Cardiac muscle cell (in vitro differentiated cells and primary cell): Measurements from ENCODE around the gene ITSN1. TPM values are rescaled to one million over a fixed set of nuclear protein-coding genes. Genes with fewer than 3 reads are reported as not detected.
A peak's percentile ranks its signal among the peaks of the same experiment; 100 is the strongest.

ENCODE experiments used
- DNase-seq, 2 donors: peaks; one replicate each; pipeline versions ENCODE4 v3.0.0 to v3.0.0-alpha.2; 2010 to 2017; ENCODE audit warnings: low read depth in 1 of 2, low spot score in 1 of 2
- H3K27ac ChIP-seq: fragments of 200-600 bp; sonication (generic); 2 replicates; pipeline ENCODE4 v1.5.1; 2016
- H3K27me3 ChIP-seq: fragments of 200-600 bp; sonication (generic); 2 replicates; pipeline ENCODE4 v1.6.0; 2016; ENCODE audit warnings: control low read depth
- H3K36me3 ChIP-seq: fragments of 200-600 bp; sonication (generic); 2 replicates; pipeline ENCODE4 v1.5.1; 2016; ENCODE audit warnings: control low read depth
- H3K4me1 ChIP-seq: fragments of 200-600 bp; sonication (generic); 2 replicates; pipeline ENCODE4 v1.8.1; 2017; ENCODE audit warnings: low read depth, mild to moderate bottlenecking, mixed run types
- H3K4me3 ChIP-seq: fragments of 200-600 bp; sonication (generic); 2 replicates; pipeline ENCODE4 v1.5.1; 2016; ENCODE audit warnings: mild to moderate bottlenecking
- H3K9me3 ChIP-seq: fragments of 200-600 bp; sonication (generic); 2 replicates; pipeline ENCODE4 v1.5.1; 2017; ENCODE audit warnings: low read depth, mild to moderate bottlenecking, control low read depth
- polyA plus RNA-seq: library from polyadenylated mRNA; unstranded; fragments of >200 nt; fragmentation: Nextera tagmentation; extraction: Ambion mirVana; gene quantifications from 2 replicates; pipeline ENCODE4 v1.2.1, GENCODE V29; 2016
- total RNA-seq: library from RNA; depleted of rRNA; stranded (reverse); fragments of >200 nt; gene quantifications from 2 replicates; pipeline ENCODE4 v1.2.3, GENCODE V29; 2016
- TF ChIP-seq, protein P1 (sequence below): IDR thresholded peaks from 2 replicates; pipeline ENCODE4 v1.5.1; 2012; ENCODE audit warnings: low read depth, mild to moderate bottlenecking, low read length

The ITSN1 gene
- total and polyA plus RNA-seq, 2 experiments from 2014 or later, result 92.4 to 125 TPM

- Histone ChIP-seq H3K36me3 (no peaks in the 10 kb centered on the region), H3K27me3 (no peaks in the 10 kb centered on the region), H3K4me3 (no peak overlapping the region), H3K4me1 (peaks cover 18% of the 10 kb centered on the region), H3K27ac (no peak overlapping the region), H3K9me3 (peaks cover 2% of the 10 kb centered on the region)
- no peak for DNase-seq
- TF ChIP-seq, protein P1, sequence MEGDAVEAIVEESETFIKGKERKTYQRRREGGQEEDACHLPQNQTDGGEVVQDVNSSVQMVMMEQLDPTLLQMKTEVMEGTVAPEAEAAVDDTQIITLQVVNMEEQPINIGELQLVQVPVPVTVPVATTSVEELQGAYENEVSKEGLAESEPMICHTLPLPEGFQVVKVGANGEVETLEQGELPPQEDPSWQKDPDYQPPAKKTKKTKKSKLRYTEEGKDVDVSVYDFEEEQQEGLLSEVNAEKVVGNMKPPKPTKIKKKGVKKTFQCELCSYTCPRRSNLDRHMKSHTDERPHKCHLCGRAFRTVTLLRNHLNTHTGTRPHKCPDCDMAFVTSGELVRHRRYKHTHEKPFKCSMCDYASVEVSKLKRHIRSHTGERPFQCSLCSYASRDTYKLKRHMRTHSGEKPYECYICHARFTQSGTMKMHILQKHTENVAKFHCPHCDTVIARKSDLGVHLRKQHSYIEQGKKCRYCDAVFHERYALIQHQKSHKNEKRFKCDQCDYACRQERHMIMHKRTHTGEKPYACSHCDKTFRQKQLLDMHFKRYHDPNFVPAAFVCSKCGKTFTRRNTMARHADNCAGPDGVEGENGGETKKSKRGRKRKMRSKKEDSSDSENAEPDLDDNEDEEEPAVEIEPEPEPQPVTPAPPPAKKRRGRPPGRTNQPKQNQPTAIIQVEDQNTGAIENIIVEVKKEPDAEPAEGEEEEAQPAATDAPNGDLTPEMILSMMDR, result no peak
Measured at GRCh38 chr21:33944185-33944763, 302.0 kb downstream of the ITSN1 start.

- DNase-seq, result no peak
- TF ChIP-seq, protein P1, result no peak
Measured at GRCh38 chr21:33945652-33946270, 303.5 kb downstream of the ITSN1 start.

DNA sequence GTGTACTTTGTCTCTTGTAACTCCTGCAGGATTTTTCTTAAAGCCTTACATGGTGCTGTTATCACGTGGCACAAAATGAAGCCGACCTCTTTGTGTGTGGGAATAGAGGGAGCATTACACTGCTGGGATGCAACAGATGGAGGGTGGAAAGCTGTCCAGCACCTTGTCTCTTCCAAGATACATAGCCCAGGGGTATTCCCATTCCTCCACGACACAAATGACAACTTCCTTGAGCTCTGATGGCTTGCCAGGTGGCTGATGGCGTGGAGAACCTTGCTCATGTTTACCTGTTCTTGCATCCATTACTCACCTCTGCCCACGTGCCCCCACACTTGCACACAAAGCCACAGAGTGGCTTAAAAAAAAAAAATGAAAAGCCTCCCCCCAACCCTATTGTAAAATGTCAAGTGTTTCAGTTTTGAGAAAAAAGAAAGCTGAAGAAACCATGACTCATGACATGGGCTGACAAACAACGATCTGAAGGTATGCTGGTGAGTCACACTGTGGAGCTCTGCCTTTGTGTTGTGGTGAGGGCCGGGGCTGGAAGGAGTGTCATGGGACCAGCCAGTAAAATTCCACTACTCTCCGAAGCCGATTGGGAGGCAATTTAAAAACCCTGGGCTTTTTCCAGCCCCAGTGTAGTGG, 305.3 kb downstream of the ITSN1 start:
- Histone ChIP-seq H3K36me3 (no peaks in the 10 kb centered on the region), H3K9me3 (peaks cover 2% of the 10 kb centered on the region), H3K27ac (peak overlapping the region; percentile 82), H3K4me3 (no peak overlapping the region), H3K27me3 (no peaks in the 10 kb centered on the region), H3K4me1 (peaks cover 14% of the 10 kb centered on the region)
- DNase-seq, result peak; percentile 78 to 96
- TF ChIP-seq, protein P1, result no peak

More at GRCh38 chr21:33945652-33946270, 303.5 kb downstream of the ITSN1 start:
- peaks cover 14% of the 10 kb centered on the region for H3K4me1 ChIP-seq
- H3K4me3 ChIP-seq, result no peak overlapping the region
- no peaks in the 10 kb centered on the region for H3K36me3 ChIP-seq
- no peak overlapping the region for H3K27ac ChIP-seq
- peaks cover 2% of the 10 kb centered on the region for H3K9me3 ChIP-seq
- H3K27me3 ChIP-seq, result no peaks in the 10 kb centered on the region

GRCh38 chr21:33948096-33948950, 306.0 kb downstream of the ITSN1 start:
- DNase-seq, result peak; percentile 45 to 82
- Histone ChIP-seq H3K4me3 (no peak overlapping the region), H3K4me1 (peaks cover 14% of the 10 kb centered on the region), H3K27ac (peak overlapping the region; percentile 82), H3K36me3 (no peaks in the 10 kb centered on the region), H3K27me3 (no peaks in the 10 kb centered on the region), H3K9me3 (peaks cover 2% of the 10 kb centered on the region)
- TF ChIP-seq, protein P1, result no peak

DNA sequence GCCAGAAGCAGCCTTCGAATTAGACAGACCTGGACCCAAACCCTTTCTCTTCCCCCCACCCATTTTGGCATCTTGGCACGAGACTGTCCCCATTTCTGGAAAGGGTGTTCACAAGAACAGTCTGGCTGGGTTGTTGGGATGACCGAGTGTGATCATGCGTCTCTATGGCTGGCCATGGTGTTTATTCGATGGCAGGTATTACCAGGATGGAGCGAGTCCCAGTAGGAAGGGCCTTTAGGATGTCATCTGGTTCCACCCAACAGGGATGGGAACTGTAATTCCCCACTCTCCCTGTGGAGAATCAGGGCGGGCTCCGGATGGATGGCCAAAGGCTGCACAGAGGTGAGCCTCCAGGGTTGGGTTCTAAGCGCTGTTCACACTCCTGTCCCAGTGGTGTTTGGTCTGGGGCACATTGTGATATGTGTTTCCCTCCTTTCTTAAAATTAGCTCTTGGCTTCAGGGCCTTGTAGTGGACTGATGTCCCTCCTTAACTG, 306.7 kb downstream of the ITSN1 start:
- no peak for DNase-seq
- peaks cover 2% of the 10 kb centered on the region for H3K9me3 ChIP-seq
- peaks cover 14% of the 10 kb centered on the region for H3K4me1 ChIP-seq
- TF ChIP-seq, protein P1, result no peak
- H3K27ac ChIP-seq, result peak overlapping the region; percentile 82
- no peaks in the 10 kb centered on the region for H3K27me3 ChIP-seq
- no peak overlapping the region for H3K4me3 ChIP-seq
- H3K36me3 ChIP-seq, result no peaks in the 10 kb centered on the region
